T-cell (primary cell): Measurements from ENCODE around the gene SEMA6B. TPM values are rescaled to one million over a fixed set of nuclear protein-coding genes. Genes with fewer than 3 reads are reported as not detected.

ENCODE experiments used
- ATAC-seq, 4 experiments: fragments of 200-7000 bp in 3 of 4; fragments of 150-1000 bp in 1 of 4; cut with Tn5 transposase; replicated peaks in 1 of 4; 1 replicate in 3 of 4; 2 replicates in 1 of 4; pipeline ENCODE4 v1.10.0; 2021; ENCODE audit warnings: moderate library complexity in 3 of 4, mild to moderate bottlenecking in 2 of 4, moderate number of reproducible peaks in 1 of 4
- CTCF ChIA-PET, 2 donors: fragments of 300-600 bp; sonication (Branson Sonifier 250); formaldehyde crosslinking; loops; one replicate each; lab custom pipeline; 2022; ENCODE audit warnings: antibody characterized with exemption in 2 of 2; lab: Charles Lee
- POLR2A ChIA-PET, 2 donors: fragments of 300-600 bp; sonication (Branson Sonifier 250); formaldehyde crosslinking; loops; one replicate each; lab custom pipeline; 2022; ENCODE audit warnings: antibody characterized with exemption in 2 of 2; lab: Charles Lee
- DNase-seq, 35 experiments: peaks; one replicate each; pipeline versions ENCODE4 v3.0.0 to v3.0.0-alpha.2; 2013 to 2023
- H3K27ac ChIP-seq: one replicate; pipeline ENCODE4 v1.5.1; 2013; ENCODE audit warnings: low read length
- H3K27me3 ChIP-seq, 2 experiments: replicated peaks in 1 of 2; 1 replicate in 1 of 2; 2 replicates in 1 of 2; pipeline versions ENCODE4 v1.6.1 to v1.7.0; 2013; ENCODE audit warnings: low read length in 1 of 2, mixed read lengths in 1 of 2; ENCODE audit not compliant: control insufficient read depth in 2 of 2, insufficient read depth in 2 of 2; ENCODE audit errors: extremely low read depth in 1 of 2
- H3K36me3 ChIP-seq, 2 donors: 1 replicate in 1 of 2; 2 replicates in 1 of 2; pipeline versions ENCODE4 v1.6.1 to v1.7.0; 2013; ENCODE audit warnings: low read length in 1 of 2; ENCODE audit not compliant: control insufficient read depth in 2 of 2, insufficient read depth in 1 of 2; ENCODE audit errors: extremely low read depth in 1 of 2
- H3K4me1 ChIP-seq, 2 experiments: 1 replicate in 1 of 2; 2 replicates in 1 of 2; pipeline versions ENCODE4 v1.6.1 to v1.7.0; 2013; ENCODE audit warnings: low read length in 2 of 2, mixed read lengths in 1 of 2; ENCODE audit not compliant: insufficient read depth in 2 of 2, control insufficient read depth in 1 of 2; ENCODE audit errors: extremely low read depth in 1 of 2
- H3K4me3 ChIP-seq, 2 donors: 1 replicate in 1 of 2; 2 replicates in 1 of 2; pipeline versions ENCODE4 v1.5.1 to v1.7.0; 2013; ENCODE audit warnings: mild to moderate bottlenecking in 2 of 2, low read length in 1 of 2, moderate library complexity in 1 of 2; ENCODE audit not compliant: control insufficient read depth in 1 of 2; ENCODE audit errors: extremely low read depth in 1 of 2
- H3K9me3 ChIP-seq: 2 replicates; pipeline ENCODE4 v1.7.0; 2013
- H3K27ac Mint-ChIP-seq, 2 donors: one replicate each; pipeline ENCODE4 v1.8.0; 2020 to 2021; ENCODE audit warnings: mild to moderate bottlenecking in 2 of 2, mixed read lengths in 2 of 2
- H3K27me3 Mint-ChIP-seq, 2 donors: one replicate each; pipeline ENCODE4 v1.8.0; 2021 to 2022; ENCODE audit warnings: mixed read lengths in 2 of 2
- H3K36me3 Mint-ChIP-seq: one replicate; pipeline ENCODE4 v1.8.0; 2021; ENCODE audit warnings: mixed read lengths
- H3K4me1 Mint-ChIP-seq, 3 donors: one replicate each; pipeline ENCODE4 v1.8.0; 2020 to 2022; ENCODE audit warnings: mixed read lengths in 3 of 3, mild to moderate bottlenecking in 1 of 3
- H3K4me3 Mint-ChIP-seq, 3 donors: one replicate each; pipeline ENCODE4 v1.8.0; 2020 to 2022; ENCODE audit warnings: mild to moderate bottlenecking in 3 of 3, mixed read lengths in 3 of 3, moderate library complexity in 3 of 3
- H3K9me3 Mint-ChIP-seq, 3 donors: one replicate each; pipeline ENCODE4 v1.8.0; 2020 to 2022; ENCODE audit warnings: mixed read lengths in 3 of 3
- whole genome bisulfite sequencing: methylation state at CpG from one replicate; pipeline ENCODE4 v1.1.5; 2013; ENCODE audit warnings: missing lambda C conversion rate; ENCODE audit not compliant: insufficient coverage; 5-methylcytosine and 5-hydroxymethylcytosine counted together
- total RNA-seq, 35 experiments: library from RNA in 6 of 35; stranded (reverse) in 6 of 35; fragments of 120-200 nt in 1 of 35; gene quantifications; one replicate each; pipeline versions ENCODE4 v1.2.1 to v1.2.4 and lab custom pipeline; 2013 to 2026

The SEMA6B gene
- total RNA-seq, 5 donors from 2014 or later (not counting 1 experiment from before 2014, with no cell fraction given): 0.25 to 0.43 (median 0.32) TPM; not detected in 2

DNA sequence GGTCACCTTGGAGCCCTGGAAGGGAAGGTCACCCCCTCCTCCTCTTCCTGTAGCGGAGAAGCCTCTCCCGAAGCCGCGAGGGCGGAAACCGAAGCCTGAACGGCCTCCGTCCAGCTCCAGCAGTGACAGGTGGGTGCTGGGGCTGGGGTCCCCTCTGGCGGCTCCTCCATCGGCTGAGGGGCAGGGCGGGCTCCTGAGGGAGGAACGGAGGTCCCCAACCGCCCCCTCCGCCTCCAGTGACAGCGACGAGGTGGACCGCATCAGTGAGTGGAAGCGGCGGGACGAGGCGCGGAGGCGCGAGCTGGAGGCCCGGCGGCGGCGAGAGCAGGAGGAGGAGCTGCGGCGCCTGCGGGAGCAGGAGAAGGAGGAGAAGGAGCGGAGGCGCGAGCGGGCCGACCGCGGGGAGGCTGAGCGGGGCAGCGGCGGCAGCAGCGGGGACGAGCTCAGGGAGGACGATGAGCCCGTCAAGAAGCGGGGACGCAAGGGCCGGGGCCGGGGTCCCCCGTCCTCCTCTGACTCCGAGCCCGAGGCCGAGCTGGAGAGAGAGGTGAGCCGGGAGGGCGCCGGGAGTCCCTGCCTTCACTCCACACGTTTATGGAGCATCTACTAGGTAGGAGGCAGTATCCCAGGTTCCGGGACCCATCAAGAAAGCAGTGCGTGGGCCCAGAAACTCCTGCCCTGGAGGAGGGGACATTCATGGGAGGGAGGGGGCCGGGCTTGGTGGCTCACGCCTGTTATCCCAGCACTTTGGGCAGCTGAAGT, 65.4 kb downstream of the SEMA6B start:
- H3K4me3 Mint-ChIP-seq: no peak overlapping the region
- POLR2A ChIA-PET: no interaction called here
- no peaks in the 10 kb centered on the region for H3K4me1 Mint-ChIP-seq
- H3K27me3 Mint-ChIP-seq: no peaks in the 10 kb centered on the region
- Histone ChIP-seq H3K27me3 (no peaks in the 10 kb centered on the region), H3K27ac (no peak overlapping the region), H3K4me1 (no peaks in the 10 kb centered on the region), H3K4me3 (no peak overlapping the region), H3K36me3 (peaks cover 35 to 72% of the 10 kb centered on the region in 2 donors), H3K9me3 (no peaks in the 10 kb centered on the region)
- DNase-seq (no peak), ATAC-seq (no peak)
- no peaks in the 10 kb centered on the region for H3K9me3 Mint-ChIP-seq
- CTCF ChIA-PET: no interaction called here
- WGBS: 97% methylated on average over 41 of the region's 61 CpGs
- no peak overlapping the region for H3K27ac Mint-ChIP-seq
- peaks cover 14% of the 10 kb centered on the region for H3K36me3 Mint-ChIP-seq

DNA sequence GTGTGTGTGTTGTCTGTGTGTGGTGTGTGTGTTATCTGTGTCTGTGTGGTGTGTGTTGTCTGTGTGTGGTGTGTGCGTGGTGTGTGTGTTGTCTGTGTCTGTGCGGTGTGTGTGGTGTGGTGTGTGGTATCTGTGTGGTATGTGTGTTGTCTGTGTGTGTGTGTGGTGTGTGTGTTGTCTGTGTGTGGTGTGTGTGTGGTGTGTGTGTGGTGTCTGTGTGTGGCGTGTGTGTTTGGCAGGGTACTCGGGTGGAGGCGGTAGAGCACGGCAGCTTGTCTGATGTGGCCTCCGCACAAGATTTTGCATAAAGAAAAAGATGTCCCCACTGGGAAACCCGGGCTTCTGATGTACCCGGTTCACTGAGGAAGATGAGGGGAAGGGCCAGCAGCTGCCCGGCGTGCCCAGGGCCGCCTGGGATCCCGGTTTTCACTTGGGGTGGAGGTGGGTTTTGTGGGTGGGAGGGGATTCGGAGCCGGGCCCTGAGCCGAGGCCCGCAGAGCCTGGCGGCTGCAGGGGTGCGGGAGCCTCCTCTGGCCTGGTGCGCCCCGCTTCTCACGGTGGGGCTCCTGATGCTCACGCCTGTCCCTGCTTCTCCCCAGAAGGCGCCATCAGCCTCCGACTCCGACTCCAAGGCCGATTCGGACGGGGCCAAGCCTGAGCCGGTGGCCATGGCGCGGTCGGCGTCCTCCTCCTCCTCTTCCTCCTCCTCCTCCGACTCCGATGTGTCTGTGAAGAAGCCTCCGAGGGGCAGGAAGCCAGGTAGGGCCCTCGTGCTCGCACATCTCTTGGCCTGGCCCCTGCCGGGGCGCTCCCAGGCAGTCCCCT, 66.2 kb downstream of the SEMA6B start:
- Mint-ChIP-seq H3K9me3 (no peaks in the 10 kb centered on the region), H3K36me3 (peaks cover 14% of the 10 kb centered on the region), H3K4me1 (no peaks in the 10 kb centered on the region), H3K4me3 (no peak overlapping the region), H3K27ac (no peak overlapping the region), H3K27me3 (no peaks in the 10 kb centered on the region)
- Histone ChIP-seq H3K27me3 (no peaks in the 10 kb centered on the region), H3K9me3 (no peaks in the 10 kb centered on the region), H3K27ac (no peak overlapping the region), H3K4me3 (no peak overlapping the region), H3K36me3 (peaks cover 35 to 72% of the 10 kb centered on the region in 2 donors), H3K4me1 (no peaks in the 10 kb centered on the region)
- CTCF ChIA-PET: no interaction called here
- POLR2A ChIA-PET: no interaction called here
- DNase-seq: no peak
- WGBS: 94% methylated on average over 28 of the region's 41 CpGs
- ATAC-seq: no peak

Other genes starting within 250 kb of the SEMA6B start
- gene STAP2, start 220.9 kb downstream of the SEMA6B start, total RNA-seq: 1 to 10 TPM; 2.3 to 3.7 (median 2.9) TPM
- gene MPND, start 216.1 kb downstream of the SEMA6B start, total RNA-seq: 10 to 100 TPM; 10.7 to 27.3 (median 22.6) TPM
- gene SH3GL1, start 159.1 kb downstream of the SEMA6B start, total RNA-seq: 10 to 100 TPM; 38.8 to 51.5 (median 45.7) TPM
- gene CHAF1A, start 157.0 kb downstream of the SEMA6B start, total RNA-seq: 10 to 100 TPM; 14.4 to 27.3 (median 16.5) TPM
- 10 to 100 TPM; 49.7 to 86.4 (median 76.5) TPM for gene UBXN6, start 101.9 kb downstream of the SEMA6B start, total RNA-seq
- gene HDGFL2, start 87.4 kb downstream of the SEMA6B start, total RNA-seq: 10 to 100 TPM; 24.9 to 41.8 (median 39.4) TPM
- under 1 TPM in 3 of 5 donors, not detected in 2; 0.06 to 0.16 (median 0.15) TPM for gene PLIN4, start 41.2 kb downstream of the SEMA6B start, total RNA-seq
- gene PLIN5, start 24.5 kb downstream of the SEMA6B start, total RNA-seq: 1 to 10 TPM in 2 of 5 donors, under 1 TPM in 3; 0.14 to 2.3 (median 0.99) TPM
- under 1 TPM in 3 of 5 donors, not detected in 2; 0.13 to 0.32 (median 0.19) TPM for gene LRG1, start 19.6 kb downstream of the SEMA6B start, total RNA-seq
- 10 to 100 TPM; 10.8 to 23.0 (median 19.5) TPM for gene TNFAIP8L1, start 79.8 kb upstream of the SEMA6B start, total RNA-seq
- gene MYDGF, start 110.7 kb upstream of the SEMA6B start, total RNA-seq: 10 to 100 TPM; 27.5 to 46.4 (median 38.3) TPM
- 100 to 1,000 TPM in 2 of 5 donors, 10 to 100 TPM in 3; 71.8 to 103 (median 95.3) TPM for gene DPP9, start 164.2 kb upstream of the SEMA6B start, total RNA-seq
- gene FEM1A, start 232.1 kb upstream of the SEMA6B start, total RNA-seq: 10 to 100 TPM in 4 of 5 donors, 1 to 10 TPM in 1; 9.7 to 17.7 (median 16.1) TPM